Fibroblast of upper back skin (primary cell): ENCODE data around the gene TGFBR3.

Experiments used
- DNase-seq: peaks from one replicate; pipeline ENCODE4 v3.0.0-alpha.2; 2013

TGFBR3 gene

DNA sequence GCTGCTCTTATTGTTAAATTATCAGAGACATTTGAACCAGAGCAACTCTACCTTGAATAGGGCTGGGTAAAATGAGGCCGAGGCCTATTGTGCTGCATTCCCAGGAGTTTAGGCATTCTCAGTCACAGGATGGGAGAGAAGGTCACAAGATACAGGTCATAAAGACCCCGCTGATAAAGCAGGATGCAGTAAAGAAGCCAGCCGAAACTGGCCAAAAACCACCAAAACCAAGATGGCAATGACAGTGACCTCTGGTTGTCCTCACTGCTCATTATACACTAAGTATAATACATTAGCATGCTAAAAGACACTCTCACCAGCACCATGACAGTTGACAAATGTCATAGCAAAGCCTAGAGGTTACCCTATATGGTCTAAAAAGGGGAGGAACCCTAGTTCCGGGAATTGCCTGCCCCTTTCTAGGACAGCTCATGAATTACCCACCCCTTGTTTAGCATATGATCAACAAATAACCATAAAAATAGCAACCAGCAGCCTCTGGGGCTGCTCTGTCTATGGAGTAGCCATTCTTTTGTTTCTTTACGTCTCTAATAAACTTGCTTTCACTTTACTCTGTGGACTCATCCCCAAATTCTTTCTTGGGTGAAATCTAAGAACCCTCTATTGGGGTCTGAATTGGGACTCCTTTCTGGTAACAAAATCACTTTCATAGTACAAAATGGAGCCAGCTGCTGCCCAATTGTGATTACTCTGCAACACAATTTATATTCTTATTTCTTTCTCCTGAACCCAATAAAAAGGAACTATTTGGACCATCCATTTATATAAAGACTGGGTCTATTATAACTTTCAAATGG, 179.6 kb downstream of the TGFBR3 start:
- DNase-seq: no peak

DNA sequence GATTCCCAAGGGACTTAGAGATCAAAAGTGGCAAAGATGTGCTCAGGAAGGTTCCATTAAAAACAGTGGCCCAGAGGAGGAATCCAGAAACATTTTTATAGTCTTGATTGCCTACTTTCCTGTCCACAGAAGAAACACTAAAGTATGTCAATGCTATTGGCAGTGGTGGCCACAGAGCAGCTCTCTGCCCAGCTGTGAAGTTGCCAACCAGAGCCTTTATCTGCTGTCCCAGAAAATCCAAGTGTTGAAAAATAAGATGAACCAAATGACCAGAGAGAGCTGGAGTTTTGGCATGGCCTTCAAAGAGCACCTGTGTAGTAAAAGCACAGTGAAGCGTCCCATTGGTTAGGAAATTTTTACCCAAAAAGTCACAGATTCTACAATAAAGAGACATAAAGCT, 181.2 kb downstream of the TGFBR3 start:
- no peak for DNase-seq

- DNase-seq: no peak
Observed at GRCh38 chr1:91703095-91703494, 182.9 kb downstream of the TGFBR3 start.

- DNase-seq: peak; percentile 29
Observed at GRCh38 chr1:91701472-91701869, 184.5 kb downstream of the TGFBR3 start.

GRCh38 chr1:91700771-91701471, 185.0 kb downstream of the TGFBR3 start:
- DNase-seq: peak; percentile 96

- DNase-seq: peak; percentile 85
Observed at GRCh38 chr1:91700332-91700731, 185.6 kb downstream of the TGFBR3 start.

- peak; percentile 91 for DNase-seq
Observed at GRCh38 chr1:91699339-91699974, 186.5 kb downstream of the TGFBR3 start.

DNA sequence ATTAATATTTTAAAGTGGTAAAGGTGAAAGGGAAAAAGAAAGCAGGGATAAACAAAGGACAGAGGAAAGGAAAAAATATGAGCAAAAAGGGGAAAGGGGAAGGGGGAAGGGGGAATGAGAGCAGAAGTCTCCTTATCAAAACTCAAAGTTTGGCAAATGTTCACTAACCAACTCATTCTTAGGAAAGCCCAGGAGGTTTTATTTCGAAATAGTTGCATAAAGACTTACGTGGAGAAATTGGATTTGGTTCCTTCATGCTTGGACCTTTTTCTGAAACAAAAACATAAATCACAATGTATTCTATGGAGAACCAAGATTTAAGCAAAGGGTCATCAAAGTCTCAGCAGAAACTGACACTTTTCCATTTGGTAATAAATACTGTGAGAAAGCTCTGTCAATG, 188.1 kb downstream of the TGFBR3 start:
- peak; percentile 88 for DNase-seq

DNA sequence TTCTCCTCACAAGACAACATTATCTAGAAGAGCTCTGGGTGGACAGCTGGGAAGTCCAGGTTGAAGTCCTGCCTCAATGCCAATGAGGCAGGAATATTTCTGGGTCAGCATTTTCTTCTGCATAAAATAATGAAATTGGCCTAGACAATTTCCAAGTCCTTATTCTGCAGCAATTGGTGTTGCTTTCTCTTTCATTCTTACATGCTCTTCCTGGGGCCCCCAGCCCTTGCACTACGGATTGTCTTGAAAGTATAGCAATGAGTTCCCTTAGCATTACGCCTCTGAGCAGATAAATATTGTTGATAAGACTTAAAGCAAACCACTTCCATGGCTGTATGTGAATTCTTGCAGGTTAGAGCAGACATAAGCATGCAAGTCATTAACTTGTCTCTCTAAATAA, 188.5 kb downstream of the TGFBR3 start:
- peak; percentile 16 for DNase-seq

DNA sequence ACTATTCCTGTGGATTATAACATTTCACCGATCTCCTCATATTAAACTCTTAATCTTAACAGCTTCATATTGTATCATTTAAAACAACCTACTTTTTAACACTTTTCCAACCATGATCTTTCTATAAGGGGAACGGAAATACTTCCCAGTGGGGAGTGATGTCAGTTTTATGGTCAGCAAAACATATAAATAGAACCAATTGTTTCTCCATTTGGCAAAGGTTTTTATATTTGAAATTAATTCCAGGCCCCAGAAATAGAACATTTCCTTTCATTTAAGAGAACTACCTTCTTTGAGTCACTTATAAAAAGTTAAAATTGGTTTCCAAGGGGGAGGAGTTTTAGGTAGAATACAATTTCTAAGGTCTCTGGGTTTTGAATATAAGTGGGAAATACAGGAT, 189.6 kb downstream of the TGFBR3 start:
- DNase-seq: peak; percentile 44

DNA sequence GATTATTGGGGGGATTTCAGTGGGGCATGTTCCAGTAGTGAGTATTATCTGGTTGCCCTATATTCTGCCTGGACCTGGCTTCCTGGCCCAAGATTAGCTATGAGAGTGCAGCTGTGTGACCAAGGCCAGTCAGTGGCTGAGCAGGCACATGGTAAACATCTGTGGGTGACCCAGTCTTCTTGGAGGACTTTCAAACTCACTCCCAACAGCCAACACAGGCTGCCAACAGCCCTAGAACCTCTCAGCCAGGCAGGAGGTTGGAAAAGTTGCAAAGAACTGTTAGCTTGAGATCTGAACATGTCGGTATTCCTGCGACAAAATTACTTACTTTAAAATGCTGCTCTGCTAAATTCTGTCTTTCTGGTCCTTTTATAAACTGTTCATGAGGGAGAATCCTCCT, 192.4 kb downstream of the TGFBR3 start:
- peak; percentile 23 for DNase-seq

- no peak for DNase-seq
Observed at GRCh38 chr1:91691525-91691924, 194.4 kb downstream of the TGFBR3 start.

GRCh38 chr1:91689641-91690481, 196.1 kb downstream of the TGFBR3 start:
- DNase-seq: no peak

DNA sequence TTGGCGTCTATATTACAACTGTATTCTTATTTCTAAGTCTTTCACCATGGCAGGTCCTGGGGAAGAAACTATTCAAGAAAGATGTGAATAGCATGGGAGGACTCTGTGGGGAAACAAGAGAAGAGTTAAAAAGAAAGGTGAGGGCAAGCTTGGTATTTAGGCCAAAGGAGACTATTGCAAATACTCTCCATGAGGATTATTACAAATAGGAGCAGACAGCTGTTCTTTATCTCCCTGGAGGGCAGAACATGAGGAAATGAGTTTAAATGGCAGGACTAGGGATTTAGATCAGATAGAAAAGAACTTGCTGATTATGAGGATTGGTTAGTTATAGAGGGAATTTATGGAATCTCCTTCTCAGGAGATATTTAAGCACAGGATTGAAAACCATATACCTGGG, 198.5 kb downstream of the TGFBR3 start:
- DNase-seq: peak; percentile 20

GRCh38 chr1:91685994-91686393, 200.0 kb downstream of the TGFBR3 start:
- no peak for DNase-seq

- peak; percentile 71 for DNase-seq
Observed at GRCh38 chr1:91684481-91685196, 201.3 kb downstream of the TGFBR3 start.

- DNase-seq: no peak
Observed at GRCh38 chr1:91683598-91683951, 202.4 kb downstream of the TGFBR3 start.

DNA sequence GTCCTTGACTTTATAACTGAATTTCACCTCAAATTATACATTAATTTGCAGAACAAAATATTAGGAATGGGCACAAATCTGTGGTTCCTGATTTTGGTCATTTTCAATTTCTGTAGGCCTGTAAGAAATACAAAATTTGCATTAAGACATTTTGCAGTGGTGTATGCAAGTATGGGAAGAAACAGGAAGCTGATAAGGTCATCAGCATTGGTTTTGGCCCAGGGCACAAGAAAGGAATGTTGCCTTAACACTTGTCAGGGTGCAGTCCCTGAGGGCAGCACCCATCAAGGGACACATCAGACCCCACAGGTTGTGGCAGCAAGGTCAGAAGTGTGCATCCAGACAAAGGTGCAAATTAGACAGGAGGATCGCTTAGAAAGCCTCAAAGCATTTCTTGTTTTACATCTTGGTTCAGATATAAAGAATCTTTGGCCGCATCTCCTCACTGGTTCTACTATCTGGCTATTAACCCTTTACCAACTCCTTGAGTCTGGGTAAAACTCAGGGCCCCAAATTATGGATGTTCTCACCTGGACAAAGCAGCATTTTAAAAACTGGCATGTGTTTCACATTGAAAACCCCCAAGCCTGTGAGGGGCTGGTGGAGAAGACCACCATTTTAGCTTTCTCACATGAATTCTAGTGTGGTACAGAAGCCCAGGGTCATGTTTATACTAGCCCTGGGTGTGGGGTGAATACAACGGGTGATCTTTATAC, 202.9 kb downstream of the TGFBR3 start:
- DNase-seq: no peak

- no peak for DNase-seq
Observed at GRCh38 chr1:91680556-91681155, 205.3 kb downstream of the TGFBR3 start.

- no peak for DNase-seq
Observed at GRCh38 chr1:91679446-91679845, 206.5 kb downstream of the TGFBR3 start.

DNA sequence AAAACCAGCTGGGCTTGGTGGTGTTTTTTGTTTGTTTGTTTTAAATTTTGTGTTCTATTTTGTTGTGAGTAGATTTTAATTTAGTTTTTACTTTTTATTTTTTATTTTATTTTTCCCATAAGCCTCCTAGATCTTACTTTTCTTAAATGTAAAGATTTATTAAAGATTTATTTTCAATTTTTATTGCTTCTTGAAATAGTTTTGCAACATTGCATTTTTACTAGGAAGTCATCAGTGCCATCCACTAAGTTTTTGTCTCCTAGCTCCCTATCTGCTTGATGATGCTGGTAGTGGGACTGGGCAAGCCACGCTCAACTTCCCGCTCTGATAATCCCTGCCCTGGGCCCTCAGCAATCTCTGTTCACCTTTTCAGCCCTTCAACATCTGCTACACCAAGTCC, 209.9 kb downstream of the TGFBR3 start:
- no peak for DNase-seq
